ENCODE data around the gene MGME1. TPM values are rescaled to one million over a fixed set of nuclear protein-coding genes. Genes with fewer than 3 reads are reported as not detected.

MGME1 gene
- total RNA-seq, 1 donor from 2014 or later, result 38.5 TPM

GRCh38 chr20:17987988-17988387 is 19.2 kb downstream of the MGME1 start:
- TF ChIP-seq CTCF (IDR thresholded peaks at IDR 0.05), result no peak
- no peaks in the 10 kb centered on the region for H3K9me3 Mint-ChIP-seq (ENCODE audit: unreplicated experiment)
- H3K4me1 Mint-ChIP-seq (ENCODE audit: unreplicated experiment), result peaks cover 5% of the 10 kb centered on the region
- H3K4me3 Mint-ChIP-seq (ENCODE audit: unreplicated experiment), result no peak overlapping the region
- peaks cover 20% of the 10 kb centered on the region for H3K36me3 Mint-ChIP-seq (ENCODE audit: unreplicated experiment)
- no peak overlapping the region for H3K27ac Mint-ChIP-seq (ENCODE audit: unreplicated experiment)
- DNase-seq (ENCODE audit: extremely low spot score, unreplicated experiment), result no peak
- no peaks in the 10 kb centered on the region for H3K27me3 Mint-ChIP-seq (ENCODE audit: unreplicated experiment)

- DNase-seq (ENCODE audit: extremely low spot score, unreplicated experiment), result no peak
- Mint-ChIP-seq H3K4me1 (ENCODE audit: unreplicated experiment) (peaks cover 7% of the 10 kb centered on the region), H3K36me3 (ENCODE audit: unreplicated experiment) (peaks cover 17% of the 10 kb centered on the region), H3K27ac (ENCODE audit: unreplicated experiment) (no peak overlapping the region), H3K9me3 (ENCODE audit: unreplicated experiment) (no peaks in the 10 kb centered on the region), H3K4me3 (ENCODE audit: unreplicated experiment) (no peak overlapping the region), H3K27me3 (ENCODE audit: unreplicated experiment) (no peaks in the 10 kb centered on the region)
- TF ChIP-seq CTCF (IDR thresholded peaks at IDR 0.05), result no peak
Observed at GRCh38 chr20:17990278-17990972, 21.6 kb downstream of the MGME1 start.

GRCh38 chr20:17992224-17992637 is 23.4 kb downstream of the MGME1 start:
- no peak for TF ChIP-seq CTCF (IDR thresholded peaks at IDR 0.05)
- DNase-seq (ENCODE audit: extremely low spot score, unreplicated experiment), result no peak
- Mint-ChIP-seq H3K4me1 (ENCODE audit: unreplicated experiment) (peaks cover 16% of the 10 kb centered on the region), H3K4me3 (ENCODE audit: unreplicated experiment) (no peak overlapping the region), H3K27ac (ENCODE audit: unreplicated experiment) (no peak overlapping the region), H3K9me3 (ENCODE audit: unreplicated experiment) (no peaks in the 10 kb centered on the region), H3K36me3 (ENCODE audit: unreplicated experiment) (peaks cover 17% of the 10 kb centered on the region), H3K27me3 (ENCODE audit: unreplicated experiment) (no peaks in the 10 kb centered on the region)

GRCh38 chr20:17992847-17993513 is 24.2 kb downstream of the MGME1 start:
- H3K9me3 Mint-ChIP-seq (ENCODE audit: unreplicated experiment), result no peaks in the 10 kb centered on the region
- H3K27ac Mint-ChIP-seq (ENCODE audit: unreplicated experiment), result no peak overlapping the region
- no peaks in the 10 kb centered on the region for H3K27me3 Mint-ChIP-seq (ENCODE audit: unreplicated experiment)
- TF ChIP-seq CTCF (IDR thresholded peaks at IDR 0.05), result no peak
- peaks cover 16% of the 10 kb centered on the region for H3K4me1 Mint-ChIP-seq (ENCODE audit: unreplicated experiment)
- peaks cover 17% of the 10 kb centered on the region for H3K36me3 Mint-ChIP-seq (ENCODE audit: unreplicated experiment)
- H3K4me3 Mint-ChIP-seq (ENCODE audit: unreplicated experiment), result no peak overlapping the region
- no peak for DNase-seq (ENCODE audit: extremely low spot score, unreplicated experiment)

GRCh38 chr20:17993546-17993945 is 24.7 kb downstream of the MGME1 start:
- Mint-ChIP-seq H3K4me3 (ENCODE audit: unreplicated experiment) (no peak overlapping the region), H3K36me3 (ENCODE audit: unreplicated experiment) (peaks cover 17% of the 10 kb centered on the region), H3K4me1 (ENCODE audit: unreplicated experiment) (peaks cover 16% of the 10 kb centered on the region), H3K27ac (ENCODE audit: unreplicated experiment) (no peak overlapping the region), H3K9me3 (ENCODE audit: unreplicated experiment) (no peaks in the 10 kb centered on the region), H3K27me3 (ENCODE audit: unreplicated experiment) (no peaks in the 10 kb centered on the region)
- DNase-seq (ENCODE audit: extremely low spot score, unreplicated experiment), result no peak
- no peak for TF ChIP-seq CTCF (IDR thresholded peaks at IDR 0.05)
